Testis (tissue), 3 donors: ENCODE data around the gene LPP. TPM values are rescaled to one million over a fixed set of nuclear protein-coding genes. Genes with fewer than 3 reads are reported as not detected.

Source experiments
- DNase-seq: peaks from one replicate; pipeline ENCODE4 v3.0.0-alpha.2; 2019
- H3K27ac ChIP-seq, 2 donors: fragments of 200-600 bp; sonication (generic); one replicate each; pipeline ENCODE4 v1.5.1; 2019
- H3K27me3 ChIP-seq: fragments of 200-600 bp; sonication (generic); one replicate; pipeline ENCODE4 v1.5.1; 2019
- H3K36me3 ChIP-seq: fragments of 200-600 bp; sonication (generic); one replicate; pipeline ENCODE4 v1.5.1; 2017; ENCODE audit warnings: low read depth; ENCODE audit errors: missing control alignments
- H3K4me1 ChIP-seq: fragments of 200-600 bp; sonication (generic); one replicate; pipeline ENCODE4 v1.5.1; 2019
- H3K4me3 ChIP-seq, 2 donors: fragments of 200-600 bp; sonication (generic); one replicate each; pipeline ENCODE4 v1.5.1; 2017 to 2019
- H3K9me3 ChIP-seq: fragments of 200-600 bp; sonication (generic); one replicate; pipeline ENCODE4 v1.5.1; 2017
- CTCF ChIP-seq, 3 experiments: fragments of 450-650 bp in 2 of 3; fragments of 200-600 bp in 1 of 3; sonication (generic) in 1 of 3; IDR thresholded peaks; one replicate each; pipeline ENCODE4 v1.5.1; 2016 to 2019; ENCODE audit warnings: antibody characterized with exemption in 3 of 3, mild to moderate bottlenecking in 2 of 3, moderate library complexity in 1 of 3
- POLR2A ChIP-seq: fragments of 450-650 bp; IDR thresholded peaks from one replicate; pipeline ENCODE4 v1.6.1; 2017; ENCODE audit warnings: antibody characterized with exemption, mild to moderate bottlenecking, moderate library complexity
- WGBS, 2 donors: methylation state at CpG; one replicate each; pipeline ENCODE4 v1.1.5; 2018; 5-methylcytosine and 5-hydroxymethylcytosine counted together
- intact Hi-C: fragments of 100-400 bp; cut with DNase I; formaldehyde crosslinking; loops from one replicate; pipeline ENCODE4 v1.15.1; 2023; ENCODE audit warnings: low total_unique reads
- polyA plus RNA-seq: library from polyadenylated mRNA; stranded (reverse); fragments of 350-450 nt; fragmentation: Illumina TruSeq; extraction: RNeasy Lipid Tissue Mini Kit (QIAGEN cat#74804); gene quantifications from one replicate; pipeline ENCODE4 v1.2.3, GENCODE V29; 2014; ENCODE audit warnings: low read depth, low replicate concordance; ENCODE audit not compliant: insufficient read depth
- total RNA-seq, 2 donors: library from RNA; depleted of rRNA; stranded (reverse); fragments of >200 nt; gene quantifications; one replicate each; pipeline ENCODE4 v1.2.3, GENCODE V29; 2016

The LPP gene
- total and polyA plus RNA-seq, 3 donors from 2014 or later, result 89.9 to 135 (median 132) TPM

DNA sequence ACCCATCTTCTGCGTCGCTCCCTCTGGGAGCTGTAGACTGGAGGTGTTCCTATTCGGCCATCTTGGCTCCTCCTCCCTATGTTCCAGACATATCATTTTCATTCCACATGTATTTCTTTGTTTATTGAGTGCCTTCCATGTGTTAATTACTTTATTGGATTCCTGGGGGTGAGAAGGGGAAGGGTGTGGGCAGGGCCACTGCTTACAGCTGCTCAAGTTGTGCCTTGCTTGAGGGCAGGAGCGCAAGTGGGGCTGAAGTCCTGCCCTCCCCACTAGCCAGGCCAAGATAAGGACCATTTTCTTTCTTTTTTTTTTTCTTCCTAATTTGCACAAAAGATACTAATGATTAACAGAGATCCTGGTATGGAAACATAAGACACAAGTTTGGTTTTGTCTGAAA lies 224.8 kb downstream of the LPP start:
- TF ChIP-seq CTCF (IDR thresholded peaks at IDR 0.05), result no peak
- TF ChIP-seq POLR2A, result no peak
- DNase-seq, result no peak
- intact Hi-C loops, result no loop called here
- no peaks in the 10 kb centered on the region for H3K9me3 ChIP-seq
- H3K27ac ChIP-seq, result no peak overlapping the region
- H3K4me1 ChIP-seq, result no peaks in the 10 kb centered on the region
- no peaks in the 10 kb centered on the region for H3K36me3 ChIP-seq
- H3K4me3 ChIP-seq, result no peak overlapping the region
- H3K27me3 ChIP-seq, result no peaks in the 10 kb centered on the region
- 95 to 97% methylated on average over 4 of the region's 4 CpGs for WGBS, 2 donors

DNA sequence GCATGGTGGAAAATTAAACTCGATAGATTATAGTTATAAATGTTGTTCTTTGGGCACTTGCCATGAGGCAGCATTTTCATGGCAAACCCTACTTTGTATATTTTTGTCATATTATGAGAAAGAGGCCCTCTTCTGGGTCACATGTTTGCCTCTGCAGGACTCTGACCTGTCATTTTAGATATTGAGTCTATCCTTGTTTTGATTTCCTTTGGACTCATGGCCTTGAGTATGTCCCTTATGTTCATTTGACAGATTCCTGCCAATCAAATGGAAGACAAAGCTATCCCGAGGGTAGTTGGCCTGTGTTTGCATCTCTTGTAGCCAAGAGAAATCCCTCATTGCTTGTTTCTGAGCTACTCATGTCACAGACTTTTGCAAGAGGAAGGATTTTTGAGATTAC lies 226.3 kb downstream of the LPP start:
- Histone ChIP-seq H3K4me1 (no peaks in the 10 kb centered on the region), H3K27me3 (no peaks in the 10 kb centered on the region), H3K36me3 (no peaks in the 10 kb centered on the region), H3K9me3 (no peaks in the 10 kb centered on the region), H3K4me3 (no peak overlapping the region), H3K27ac (no peak overlapping the region)
- intact Hi-C loops, result no loop called here
- 60 to 72% methylated on average over 2 of the region's 2 CpGs for WGBS, 2 donors
- DNase-seq, result no peak
- no peak for TF ChIP-seq CTCF (IDR thresholded peaks at IDR 0.05)
- TF ChIP-seq POLR2A, result no peak

DNA sequence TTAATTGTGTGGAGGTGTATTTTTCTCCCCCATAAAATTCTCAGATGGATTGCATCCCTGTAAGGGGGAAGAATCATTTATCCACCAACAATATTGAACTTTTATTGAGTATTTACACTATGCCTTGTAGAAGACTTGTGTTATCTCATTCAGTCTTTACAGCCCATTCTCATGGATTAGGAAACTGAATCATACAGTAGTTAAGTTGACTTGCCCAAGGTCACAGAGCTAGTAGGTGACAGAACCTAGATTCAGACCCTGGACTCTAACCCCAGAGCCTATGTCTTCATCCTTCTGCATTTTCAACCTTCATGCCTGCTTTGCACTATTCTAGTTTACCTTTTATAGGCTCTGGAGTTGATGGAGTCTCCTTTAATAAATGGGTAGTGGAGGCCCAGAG lies 226.8 kb downstream of the LPP start:
- H3K27me3 ChIP-seq, result no peaks in the 10 kb centered on the region
- intact Hi-C loops, result no loop called here
- H3K4me1 ChIP-seq, result no peaks in the 10 kb centered on the region

GRCh38 chr3:188383748-188384147 lies 229.8 kb downstream of the LPP start:
- no peaks in the 10 kb centered on the region for H3K27me3 ChIP-seq
- no peak overlapping the region for H3K4me3 ChIP-seq
- H3K27ac ChIP-seq, result no peak overlapping the region
- whole genome bisulfite sequencing, 2 donors, result 77 to 82% methylated on average over 3 of the region's 3 CpGs
- no peaks in the 10 kb centered on the region for H3K36me3 ChIP-seq
- H3K4me1 ChIP-seq, result no peaks in the 10 kb centered on the region
- no peak for DNase-seq
- no peaks in the 10 kb centered on the region for H3K9me3 ChIP-seq
- TF ChIP-seq CTCF (IDR thresholded peaks at IDR 0.05), result no peak
- no peak for TF ChIP-seq POLR2A
- intact Hi-C loops, result no loop called here

More for the DNA sequence above, 226.8 kb downstream of the LPP start:
- TF ChIP-seq POLR2A (no peak), CTCF (IDR thresholded peaks at IDR 0.05) (no peak)
- no peak for DNase-seq
- Histone ChIP-seq H3K27ac (no peak overlapping the region), H3K9me3 (no peaks in the 10 kb centered on the region), H3K4me3 (no peak overlapping the region), H3K36me3 (no peaks in the 10 kb centered on the region)

DNA sequence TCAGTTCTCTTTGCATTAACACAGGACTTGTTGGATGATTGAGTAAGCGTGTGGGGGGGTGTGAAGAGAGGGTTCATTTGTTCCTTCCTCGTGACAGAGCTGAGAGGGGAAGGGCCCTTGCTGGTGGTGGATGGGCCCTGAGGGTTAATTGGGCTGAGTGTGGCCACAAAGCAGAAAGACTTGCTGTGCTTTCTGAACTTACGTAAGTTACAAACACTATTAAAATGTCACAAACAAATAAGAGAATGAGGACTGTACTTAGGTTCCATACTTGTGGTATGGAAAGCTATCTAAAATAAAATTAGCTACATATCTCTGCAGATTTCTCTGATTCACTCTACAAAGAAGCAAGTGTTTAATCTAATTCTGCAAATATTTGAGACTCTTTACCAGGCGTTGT lies 231.3 kb downstream of the LPP start:
- Histone ChIP-seq H3K27me3 (no peaks in the 10 kb centered on the region), H3K4me1 (no peaks in the 10 kb centered on the region), H3K9me3 (no peaks in the 10 kb centered on the region), H3K4me3 (no peak overlapping the region), H3K27ac (no peak overlapping the region), H3K36me3 (no peaks in the 10 kb centered on the region)
- TF ChIP-seq CTCF (IDR thresholded peaks at IDR 0.05), result no peak
- no peak for TF ChIP-seq POLR2A
- intact Hi-C loops, result no loop called here
- WGBS, 2 donors, result 79 to 83% methylated on average over 4 of the region's 4 CpGs
- no peak for DNase-seq
